ENCODE measurements around the gene DOK3. TPM values are rescaled to one million over a fixed set of nuclear protein-coding genes. Genes with fewer than 3 reads are reported as not detected.
A peak's percentile ranks its signal among the peaks of the same experiment; 100 is the strongest.

The DOK3 gene
- total RNA-seq, 1 donor from 2014 or later = 16.3 TPM

GRCh38 chr5:177489119-177489716 is 20.4 kb downstream of the DOK3 start:
- Histone ChIP-seq H3K4me2 (ENCODE audit: low read length) (peak overlapping the region; percentile 55), H3K36me3 (ENCODE audit: insufficient read depth, low read length) (peaks cover 57% of the 10 kb centered on the region), H3K9ac (ENCODE audit: low read length) (peak overlapping the region; percentile 16), H4K20me1 (ENCODE audit: insufficient read depth, low read length) (peaks cover 93% of the 10 kb centered on the region), H3K4me3 (ENCODE audit: insufficient read depth, low read depth, low read length) (no peak overlapping the region), H3K79me2 (ENCODE audit: insufficient read depth, low read length) (peaks cover 88% of the 10 kb centered on the region), H3K27me3 (ENCODE audit: insufficient read depth, low read length) (no peaks in the 10 kb centered on the region), H3K27ac (ENCODE audit: low read depth, low read length) (no peak overlapping the region), H3K4me1 (ENCODE audit: insufficient read depth, low read length) (peaks cover 62% of the 10 kb centered on the region), H2AFZ (ENCODE audit: low read depth, low read length) (no peak overlapping the region), H3K9me3 (ENCODE audit: insufficient read depth, low read depth, low read length) (no peaks in the 10 kb centered on the region)
- TF ChIP-seq CTCF (IDR thresholded peaks at IDR 0.05; ENCODE audit: insufficient read depth, low read depth, low read length) (no peak), EZH2 (IDR thresholded peaks at IDR 0.05; ENCODE audit: insufficient read depth, low read length) (no peak)
- no peaks in the 10 kb centered on the region for H3K9me3 Mint-ChIP-seq (ENCODE audit: unreplicated experiment)
- H3K4me1 Mint-ChIP-seq (ENCODE audit: low read depth, unreplicated experiment) = peaks cover 46% of the 10 kb centered on the region
- H3K27ac Mint-ChIP-seq (ENCODE audit: unreplicated experiment) = peak overlapping the region; percentile 18
- no peak for DNase-seq (ENCODE audit: low read depth)
- peak overlapping the region; percentile 45 for H3K4me3 Mint-ChIP-seq (ENCODE audit: unreplicated experiment)
- FAIRE-seq = no peak
- H3K27me3 Mint-ChIP-seq (ENCODE audit: low read depth, unreplicated experiment) = no peaks in the 10 kb centered on the region
- H3K36me3 Mint-ChIP-seq (ENCODE audit: low read depth, unreplicated experiment) = peaks cover 26% of the 10 kb centered on the region

- H3K4me1 Mint-ChIP-seq (ENCODE audit: low read depth, unreplicated experiment) = peaks cover 45% of the 10 kb centered on the region
- no peaks in the 10 kb centered on the region for H3K9me3 Mint-ChIP-seq (ENCODE audit: unreplicated experiment)
- H3K36me3 Mint-ChIP-seq (ENCODE audit: low read depth, unreplicated experiment) = peaks cover 34% of the 10 kb centered on the region
- no peak for TF ChIP-seq EZH2 (IDR thresholded peaks at IDR 0.05; ENCODE audit: insufficient read depth, low read length)
- TF ChIP-seq CTCF (IDR thresholded peaks at IDR 0.05; ENCODE audit: insufficient read depth, low read depth, low read length) = no peak
- no peak for FAIRE-seq
- peaks cover 80% of the 10 kb centered on the region for H3K79me2 ChIP-seq (ENCODE audit: insufficient read depth, low read length)
- no peaks in the 10 kb centered on the region for H3K27me3 Mint-ChIP-seq (ENCODE audit: low read depth, unreplicated experiment)
- no peak overlapping the region for H3K27ac Mint-ChIP-seq (ENCODE audit: unreplicated experiment)
- peaks cover 93% of the 10 kb centered on the region for H4K20me1 ChIP-seq (ENCODE audit: insufficient read depth, low read length)
- H3K4me2 ChIP-seq (ENCODE audit: low read length) = no peak overlapping the region
- no peak overlapping the region for H3K9ac ChIP-seq (ENCODE audit: low read length)
- no peak overlapping the region for H3K4me3 ChIP-seq (ENCODE audit: insufficient read depth, low read depth, low read length)
- H3K27me3 ChIP-seq (ENCODE audit: insufficient read depth, low read length) = no peaks in the 10 kb centered on the region
- H3K36me3 ChIP-seq (ENCODE audit: insufficient read depth, low read length) = peaks cover 47% of the 10 kb centered on the region
- no peak for DNase-seq (ENCODE audit: low read depth)
- peaks cover 58% of the 10 kb centered on the region for H3K4me1 ChIP-seq (ENCODE audit: insufficient read depth, low read length)
- H3K4me3 Mint-ChIP-seq (ENCODE audit: unreplicated experiment) = peak overlapping the region; percentile 66
- H3K27ac ChIP-seq (ENCODE audit: low read depth, low read length) = no peak overlapping the region
- no peak overlapping the region for H2AFZ ChIP-seq (ENCODE audit: low read depth, low read length)
- H3K9me3 ChIP-seq (ENCODE audit: insufficient read depth, low read depth, low read length) = no peaks in the 10 kb centered on the region
These were observed 21.7 kb downstream of the DOK3 start for GRCh38 chr5:177487975-177488374.

- Histone ChIP-seq H3K27ac (ENCODE audit: low read depth, low read length) (no peak overlapping the region), H3K4me1 (ENCODE audit: insufficient read depth, low read length) (peaks cover 53% of the 10 kb centered on the region), H3K9ac (ENCODE audit: low read length) (no peak overlapping the region), H3K27me3 (ENCODE audit: insufficient read depth, low read length) (no peaks in the 10 kb centered on the region), H3K4me3 (ENCODE audit: insufficient read depth, low read depth, low read length) (no peak overlapping the region), H4K20me1 (ENCODE audit: insufficient read depth, low read length) (peaks cover 93% of the 10 kb centered on the region), H2AFZ (ENCODE audit: low read depth, low read length) (no peak overlapping the region), H3K4me2 (ENCODE audit: low read length) (no peak overlapping the region), H3K36me3 (ENCODE audit: insufficient read depth, low read length) (peaks cover 44% of the 10 kb centered on the region), H3K79me2 (ENCODE audit: insufficient read depth, low read length) (peaks cover 71% of the 10 kb centered on the region), H3K9me3 (ENCODE audit: insufficient read depth, low read depth, low read length) (no peaks in the 10 kb centered on the region)
- TF ChIP-seq CTCF (IDR thresholded peaks at IDR 0.05; ENCODE audit: insufficient read depth, low read depth, low read length) = no peak
- TF ChIP-seq EZH2 (IDR thresholded peaks at IDR 0.05; ENCODE audit: insufficient read depth, low read length) = no peak
- no peak for FAIRE-seq
- peaks cover 47% of the 10 kb centered on the region for H3K4me1 Mint-ChIP-seq (ENCODE audit: low read depth, unreplicated experiment)
- no peaks in the 10 kb centered on the region for H3K9me3 Mint-ChIP-seq (ENCODE audit: unreplicated experiment)
- H3K27ac Mint-ChIP-seq (ENCODE audit: unreplicated experiment) = peak overlapping the region; percentile 62
- no peak for DNase-seq (ENCODE audit: low read depth)
- peak overlapping the region; percentile 65 for H3K4me3 Mint-ChIP-seq (ENCODE audit: unreplicated experiment)
- peaks cover 35% of the 10 kb centered on the region for H3K36me3 Mint-ChIP-seq (ENCODE audit: low read depth, unreplicated experiment)
- H3K27me3 Mint-ChIP-seq (ENCODE audit: low read depth, unreplicated experiment) = no peaks in the 10 kb centered on the region
These were observed 22.5 kb downstream of the DOK3 start for GRCh38 chr5:177487144-177487543.
